ENCODE data around the gene GCKR. TPM values are rescaled to one million over a fixed set of nuclear protein-coding genes. Genes with fewer than 3 reads are reported as not detected.

Gene GCKR
- total RNA-seq, 1 experiment from 2014 or later, result not detected

GRCh38 chr2:27520316-27520715, 23.7 kb downstream of the GCKR start:
- H3K4me1 ChIP-seq (ENCODE audit: insufficient read depth, low read length, poor library complexity, severe bottlenecking), result no peaks in the 10 kb centered on the region
- no TSS peak for BruUV-seq (replicated peaks)
- no peaks in the 10 kb centered on the region for H3K9me3 ChIP-seq (ENCODE audit: low read depth, low read length, poor library complexity, severe bottlenecking)
- no peaks in the 10 kb centered on the region for H3K27me3 ChIP-seq (replicated peaks; ENCODE audit: insufficient read depth, low read depth, low read length, poor library complexity)
- no peak overlapping the region for H3K27ac ChIP-seq (ENCODE audit: low read depth, low read length, poor library complexity, severe bottlenecking)
- CTCF ChIA-PET, result no interaction called here
- no peak overlapping the region for H3K4me3 ChIP-seq (ENCODE audit: low read depth, low read length, poor library complexity, severe bottlenecking)
- POLR2A ChIA-PET (ENCODE audit: low non-redundant PET), result no interaction called here
- intact Hi-C loops (cut with micrococcal nuclease; ENCODE audit: unreplicated experiment), result no loop called here
- H3K36me3 ChIP-seq (ENCODE audit: insufficient read depth, low read length, poor library complexity, severe bottlenecking), result no peaks in the 10 kb centered on the region
- TF ChIP-seq CTCF (conservative IDR thresholded peaks at IDR 0.05; ENCODE audit: low read depth, low read length) (no peak), EZH2 (IDR thresholded peaks at IDR 0.05; ENCODE audit: borderline replicate concordance, low read depth, low read length, poor library complexity, severe bottlenecking) (no peak)
- no peak for DNase-seq (ENCODE audit: low spot score)

- Histone ChIP-seq H3K36me3 (ENCODE audit: insufficient read depth, low read length, poor library complexity, severe bottlenecking) (no peaks in the 10 kb centered on the region), H3K27me3 (replicated peaks; ENCODE audit: insufficient read depth, low read depth, low read length, poor library complexity) (no peaks in the 10 kb centered on the region), H3K4me1 (ENCODE audit: insufficient read depth, low read length, poor library complexity, severe bottlenecking) (no peaks in the 10 kb centered on the region), H3K4me3 (ENCODE audit: low read depth, low read length, poor library complexity, severe bottlenecking) (no peak overlapping the region), H3K9me3 (ENCODE audit: low read depth, low read length, poor library complexity, severe bottlenecking) (no peaks in the 10 kb centered on the region), H3K27ac (ENCODE audit: low read depth, low read length, poor library complexity, severe bottlenecking) (no peak overlapping the region)
- no TSS peak for BruUV-seq (replicated peaks)
- POLR2A ChIA-PET (ENCODE audit: low non-redundant PET), result no interaction called here
- CTCF ChIA-PET, result no interaction called here
- DNase-seq (ENCODE audit: low spot score), result no peak
- intact Hi-C loops (cut with micrococcal nuclease; ENCODE audit: unreplicated experiment), result no loop called here
- no peak for TF ChIP-seq CTCF (conservative IDR thresholded peaks at IDR 0.05; ENCODE audit: low read depth, low read length)
- no peak for TF ChIP-seq EZH2 (IDR thresholded peaks at IDR 0.05; ENCODE audit: borderline replicate concordance, low read depth, low read length, poor library complexity, severe bottlenecking)
Observed at GRCh38 chr2:27522400-27522945, 25.8 kb downstream of the GCKR start.

GRCh38 chr2:27527182-27527581, 30.5 kb downstream of the GCKR start:
- BruUV-seq (replicated peaks), result no TSS peak

More at GRCh38 chr2:27527182-27527581, 30.5 kb downstream of the GCKR start:
- ChIA-PET CTCF (no interaction called here), POLR2A (ENCODE audit: low non-redundant PET) (no interaction called here)
- Histone ChIP-seq H3K36me3 (ENCODE audit: insufficient read depth, low read length, poor library complexity, severe bottlenecking) (no peaks in the 10 kb centered on the region), H3K27me3 (replicated peaks; ENCODE audit: insufficient read depth, low read depth, low read length, poor library complexity) (no peaks in the 10 kb centered on the region), H3K9me3 (ENCODE audit: low read depth, low read length, poor library complexity, severe bottlenecking) (no peaks in the 10 kb centered on the region), H3K4me1 (ENCODE audit: insufficient read depth, low read length, poor library complexity, severe bottlenecking) (no peaks in the 10 kb centered on the region), H3K4me3 (ENCODE audit: low read depth, low read length, poor library complexity, severe bottlenecking) (no peak overlapping the region), H3K27ac (ENCODE audit: low read depth, low read length, poor library complexity, severe bottlenecking) (no peak overlapping the region)
- intact Hi-C loops (cut with micrococcal nuclease; ENCODE audit: unreplicated experiment), result no loop called here
- no peak for DNase-seq (ENCODE audit: low spot score)
- TF ChIP-seq EZH2 (IDR thresholded peaks at IDR 0.05; ENCODE audit: borderline replicate concordance, low read depth, low read length, poor library complexity, severe bottlenecking), result no peak
- no peak for TF ChIP-seq CTCF (conservative IDR thresholded peaks at IDR 0.05; ENCODE audit: low read depth, low read length)

Data from A673 (cell line).